A673 (cell line): Measurements from ENCODE around the gene DDX54. TPM values are rescaled to one million over a fixed set of nuclear protein-coding genes. Genes with fewer than 3 reads are reported as not detected.
A peak's percentile ranks its signal among the peaks of the same experiment; 100 is the strongest.

Experiments
- BruUV-seq: library from RNA; stranded (reverse); fragments of 400-500 nt; replicated peaks from 2 replicates; lab custom pipeline; 2021; lab: Mats Ljungman, UMichigan
- CTCF ChIA-PET: fragments of 300-600 bp; sonication (Branson Sonifier 250); formaldehyde crosslinking; loops from one replicate; lab custom pipeline; 2022; ENCODE audit warnings: antibody characterized with exemption; lab: Charles Lee
- POLR2A ChIA-PET: fragments of 300-600 bp; sonication (Branson Sonifier 250); formaldehyde crosslinking; loops from one replicate; lab custom pipeline; 2022; ENCODE audit warnings: antibody characterized with exemption; ENCODE audit not compliant: low non-redundant PET; lab: Charles Lee
- DNase-seq: peaks from one replicate; pipeline ENCODE4 v3.0.0-alpha.2; 2015; ENCODE audit warnings: low spot score
- H3K27ac ChIP-seq: fragments of 200-600 bp; sonication (generic); 2 replicates; pipeline ENCODE4 v1.5.1; 2016; ENCODE audit warnings: mixed run types, low read depth, mild to moderate bottlenecking, mixed read lengths, antibody characterized with exemption, low read length; ENCODE audit not compliant: poor library complexity, severe bottlenecking
- H3K27me3 ChIP-seq: fragments of 200-600 bp; sonication (generic); replicated peaks from 2 replicates; pipeline ENCODE4 v1.6.1; 2017; ENCODE audit warnings: mixed run types, low read depth, mild to moderate bottlenecking, mixed read lengths, antibody characterized with exemption, low read length; ENCODE audit not compliant: insufficient read depth, poor library complexity
- H3K36me3 ChIP-seq: fragments of 200-600 bp; sonication (generic); 2 replicates; pipeline ENCODE4 v1.6.1; 2016; ENCODE audit warnings: mixed run types, mild to moderate bottlenecking, mixed read lengths, antibody characterized with exemption, low read length; ENCODE audit not compliant: insufficient read depth, poor library complexity, severe bottlenecking
- H3K4me1 ChIP-seq: fragments of 200-600 bp; sonication (generic); 2 replicates; pipeline ENCODE4 v1.6.1; 2017; ENCODE audit warnings: mixed run types, mild to moderate bottlenecking, mixed read lengths, antibody characterized with exemption, low read length; ENCODE audit not compliant: insufficient read depth, poor library complexity, severe bottlenecking
- H3K4me3 ChIP-seq: fragments of 200-600 bp; sonication (generic); 2 replicates; pipeline ENCODE4 v1.5.1; 2016; ENCODE audit warnings: low read depth, mixed run types, mild to moderate bottlenecking, mixed read lengths, low read length; ENCODE audit not compliant: poor library complexity, severe bottlenecking
- H3K9me3 ChIP-seq: fragments of 200-600 bp; sonication (generic); 2 replicates; pipeline ENCODE4 v1.6.1; 2016; ENCODE audit warnings: mixed run types, low read depth, mild to moderate bottlenecking, mixed read lengths, antibody characterized with exemption, low read length; ENCODE audit not compliant: poor library complexity, severe bottlenecking
- EZH2 ChIP-seq: fragments of 200-600 bp; sonication (generic); IDR thresholded peaks from 2 replicates; pipeline ENCODE4 v1.6.1; 2017; ENCODE audit warnings: borderline replicate concordance, low read depth, mild to moderate bottlenecking, mixed read lengths, antibody characterized with exemption, low read length; ENCODE audit not compliant: poor library complexity, severe bottlenecking
- intact Hi-C: fragments of 100-400 bp; cut with micrococcal nuclease; formaldehyde crosslinking; loops from one replicate; pipeline ENCODE4 v1.10.0; 2022; ENCODE audit not compliant: unreplicated experiment
- total RNA-seq: library from RNA; stranded (reverse); gene quantifications from 2 replicates; pipeline ENCODE4 v1.2.3, GENCODE V29; 2021
- TF ChIP-seq, protein P1 (sequence below): fragments of 300-800, 200-600 bp; sonication (generic); conservative IDR thresholded peaks from 2 replicates; pipeline ENCODE4 v1.5.1; 2017; ENCODE audit warnings: low read depth, mild to moderate bottlenecking, antibody characterized with exemption, low read length, moderate library complexity, mixed read lengths

The DDX54 gene
- total RNA-seq, 1 experiment from 2014 or later, result 116 TPM

DNA sequence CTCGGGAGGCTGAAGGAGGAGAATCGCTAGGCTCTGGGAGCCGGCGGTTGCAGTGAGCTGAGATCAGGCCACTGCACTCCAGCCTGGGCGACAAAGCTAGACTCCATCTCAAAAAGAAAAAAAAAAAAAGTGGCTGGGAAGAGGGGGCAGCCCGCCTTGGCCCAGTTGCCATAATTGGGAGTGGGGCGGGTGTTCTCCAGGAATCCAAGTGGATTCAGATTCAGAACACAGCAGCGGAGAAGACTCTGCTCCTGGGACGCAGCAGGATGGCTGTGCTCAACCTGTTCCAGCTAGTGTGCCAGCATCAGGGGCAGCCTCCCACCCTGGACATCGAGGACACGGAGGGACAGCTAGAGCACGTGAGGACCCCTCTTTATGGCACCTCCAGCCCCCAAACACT lies 30.2 kb downstream of the DDX54 start:
- no peak for TF ChIP-seq EZH2
- TF ChIP-seq, protein P1, sequence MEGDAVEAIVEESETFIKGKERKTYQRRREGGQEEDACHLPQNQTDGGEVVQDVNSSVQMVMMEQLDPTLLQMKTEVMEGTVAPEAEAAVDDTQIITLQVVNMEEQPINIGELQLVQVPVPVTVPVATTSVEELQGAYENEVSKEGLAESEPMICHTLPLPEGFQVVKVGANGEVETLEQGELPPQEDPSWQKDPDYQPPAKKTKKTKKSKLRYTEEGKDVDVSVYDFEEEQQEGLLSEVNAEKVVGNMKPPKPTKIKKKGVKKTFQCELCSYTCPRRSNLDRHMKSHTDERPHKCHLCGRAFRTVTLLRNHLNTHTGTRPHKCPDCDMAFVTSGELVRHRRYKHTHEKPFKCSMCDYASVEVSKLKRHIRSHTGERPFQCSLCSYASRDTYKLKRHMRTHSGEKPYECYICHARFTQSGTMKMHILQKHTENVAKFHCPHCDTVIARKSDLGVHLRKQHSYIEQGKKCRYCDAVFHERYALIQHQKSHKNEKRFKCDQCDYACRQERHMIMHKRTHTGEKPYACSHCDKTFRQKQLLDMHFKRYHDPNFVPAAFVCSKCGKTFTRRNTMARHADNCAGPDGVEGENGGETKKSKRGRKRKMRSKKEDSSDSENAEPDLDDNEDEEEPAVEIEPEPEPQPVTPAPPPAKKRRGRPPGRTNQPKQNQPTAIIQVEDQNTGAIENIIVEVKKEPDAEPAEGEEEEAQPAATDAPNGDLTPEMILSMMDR, result no peak
- DNase-seq, result no peak
- no peak overlapping the region for H3K27ac ChIP-seq
- H3K4me3 ChIP-seq, result no peak overlapping the region
- no peaks in the 10 kb centered on the region for H3K9me3 ChIP-seq
- H3K4me1 ChIP-seq, result peaks cover 8% of the 10 kb centered on the region
- intact Hi-C loops, result loop anchor here (10.0 kb wide), 1 partner anchor 160 kb away; no protein-coding TSS in a partner anchor
- ChIA-PET POLR2A (no interaction called here), CTCF (interaction anchor here (0.7 kb wide), 1 partner anchor 134 kb away, joined by 5 read pairs; no protein-coding TSS in a partner anchor)
- peaks cover 18% of the 10 kb centered on the region for H3K36me3 ChIP-seq
- no TSS peak for BruUV-seq
- H3K27me3 ChIP-seq, result peaks cover 5% of the 10 kb centered on the region

- CTCF ChIA-PET, result interaction anchor here (0.7 to 2.6 kb wide), 2 partner anchors 134 to 162 kb away, joined by 5 to 15 read pairs; no protein-coding TSS in a partner anchor
- POLR2A ChIA-PET, result no interaction called here
- no peaks in the 10 kb centered on the region for H3K9me3 ChIP-seq
- peaks cover 14% of the 10 kb centered on the region for H3K4me1 ChIP-seq
- no peak overlapping the region for H3K27ac ChIP-seq
- TF ChIP-seq EZH2, result no peak
- TF ChIP-seq, protein P1, result no peak
- peak; percentile 31 for DNase-seq
- peaks cover 13% of the 10 kb centered on the region for H3K36me3 ChIP-seq
- BruUV-seq, result no TSS peak
- peaks cover 5% of the 10 kb centered on the region for H3K27me3 ChIP-seq
- H3K4me3 ChIP-seq, result peak overlapping the region; percentile 6
- intact Hi-C loops, result loop anchor here (5.0 to 10.0 kb wide), 2 partner anchors 102 to 160 kb away; no protein-coding TSS in a partner anchor
Measured at GRCh38 chr12:113154351-113154973, 30.8 kb downstream of the DDX54 start.

DNA sequence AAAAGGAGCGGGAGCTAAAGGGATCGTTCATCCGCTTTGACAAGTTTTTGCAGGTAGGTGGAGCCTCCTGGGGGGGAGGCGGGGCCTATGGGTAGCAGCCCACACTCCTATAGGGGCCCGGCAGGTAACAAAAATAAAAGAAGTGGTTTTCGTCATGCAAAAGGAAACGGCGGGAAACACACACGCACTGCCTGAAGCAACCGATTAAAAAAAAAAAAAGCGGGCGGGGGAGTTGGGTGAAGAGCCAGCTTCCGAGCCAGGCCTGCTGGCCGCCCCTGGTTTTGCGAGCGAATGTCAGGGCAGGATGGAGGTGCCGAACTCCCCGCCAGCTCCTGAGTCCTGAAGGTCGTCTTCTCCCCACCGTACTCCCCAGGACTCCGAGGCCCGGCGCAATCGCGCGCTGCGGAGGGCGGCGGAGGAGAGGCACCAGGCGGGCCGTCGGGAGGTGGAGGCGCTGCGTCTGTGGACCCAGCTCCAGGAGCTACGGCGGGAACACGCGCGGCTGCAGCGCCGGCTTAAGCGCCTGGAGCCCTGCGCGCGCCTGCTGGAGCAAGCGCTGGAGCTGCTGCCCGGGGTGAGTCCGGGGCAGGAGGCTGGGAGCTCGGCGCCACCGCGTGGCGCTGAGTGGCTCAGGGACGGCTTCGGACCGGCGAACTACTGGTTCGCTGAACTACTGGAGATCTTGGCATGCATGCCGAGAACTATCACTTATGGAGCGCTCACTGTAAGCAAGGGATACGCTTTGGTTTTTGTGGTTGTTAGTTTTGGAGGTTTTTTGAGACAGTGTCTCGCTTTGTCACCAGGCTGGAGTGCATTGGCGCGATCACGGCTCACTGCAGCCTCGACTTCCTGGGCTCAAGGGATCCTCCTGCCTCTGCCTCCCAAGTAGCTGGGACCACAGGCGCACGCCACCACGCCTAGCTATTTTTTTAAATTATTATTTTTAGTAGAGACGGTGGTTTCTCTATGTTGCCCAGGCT lies 32.2 kb downstream of the DDX54 start:
- Histone ChIP-seq H3K36me3 (no peaks in the 10 kb centered on the region), H3K4me1 (peaks cover 17% of the 10 kb centered on the region), H3K27me3 (peaks cover 5% of the 10 kb centered on the region), H3K27ac (no peak overlapping the region), H3K4me3 (peak overlapping the region; percentile 44), H3K9me3 (no peaks in the 10 kb centered on the region)
- intact Hi-C loops, result loop anchor here (5.0 to 10.0 kb wide), 2 partner anchors 101 to 158 kb away; no protein-coding TSS in a partner anchor
- POLR2A ChIA-PET, result no interaction called here
- CTCF ChIA-PET, result interaction anchor here (0.6 to 2.6 kb wide), 4 partner anchors 18 to 162 kb away, joined by 3 to 15 read pairs (median 4); partner anchors contain the start of gene RASAL1
- DNase-seq, result peak; percentile 82
- TF ChIP-seq, protein P1, result peak; percentile 64
- no peak for TF ChIP-seq EZH2
- BruUV-seq, result no TSS peak
